ENCODE measurements around the gene HSD17B13.
"Not testable (repeated sequence)": the region's sequence is repeated elsewhere in the genome, so short reads cannot be mapped to it uniquely, and the experiment has no call there.

Gene HSD17B13

DNA sequence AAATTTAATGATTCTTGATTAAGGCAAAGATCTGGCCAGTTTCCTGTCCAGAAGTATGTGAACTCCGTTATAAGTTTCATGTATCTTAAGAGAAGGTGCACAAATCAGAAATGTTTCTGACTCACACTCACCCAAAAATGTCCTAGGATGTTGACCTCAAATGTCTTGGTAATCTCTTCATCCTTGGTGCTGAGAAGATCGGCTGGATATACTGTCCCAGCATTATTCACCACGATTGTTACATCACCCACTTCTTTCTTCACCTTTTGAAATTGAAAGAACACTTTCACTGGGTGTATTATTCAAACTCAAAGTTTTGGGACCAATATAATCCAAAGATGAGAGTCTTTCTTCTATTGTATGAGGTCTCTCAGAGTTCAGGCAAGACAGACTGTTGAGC, 5.7 kb downstream of the HSD17B13 start:
- no peak for DNase-seq (ENCODE audit: low spot score)

DNA sequence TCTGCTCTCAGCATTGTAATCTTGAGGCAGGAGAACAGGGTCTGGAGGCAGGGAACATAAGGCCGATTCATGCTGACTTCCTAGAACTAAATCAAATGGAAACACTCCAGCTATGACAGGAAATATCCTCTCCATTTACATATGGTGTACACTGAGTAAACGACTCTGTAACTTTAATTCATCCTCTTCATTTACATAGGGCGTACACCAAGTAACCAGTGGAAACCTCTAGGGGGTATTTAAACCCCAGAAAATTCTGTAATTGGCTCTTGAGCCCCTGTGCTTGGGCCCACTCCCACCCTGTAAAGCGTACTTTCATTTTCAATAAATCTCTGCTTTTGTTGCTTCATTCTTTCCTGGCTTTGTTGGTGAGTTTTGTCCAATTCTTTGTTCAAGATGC, 7.7 kb downstream of the HSD17B13 start:
- not testable (repeated sequence) for DNase-seq (ENCODE audit: low spot score)

DNA sequence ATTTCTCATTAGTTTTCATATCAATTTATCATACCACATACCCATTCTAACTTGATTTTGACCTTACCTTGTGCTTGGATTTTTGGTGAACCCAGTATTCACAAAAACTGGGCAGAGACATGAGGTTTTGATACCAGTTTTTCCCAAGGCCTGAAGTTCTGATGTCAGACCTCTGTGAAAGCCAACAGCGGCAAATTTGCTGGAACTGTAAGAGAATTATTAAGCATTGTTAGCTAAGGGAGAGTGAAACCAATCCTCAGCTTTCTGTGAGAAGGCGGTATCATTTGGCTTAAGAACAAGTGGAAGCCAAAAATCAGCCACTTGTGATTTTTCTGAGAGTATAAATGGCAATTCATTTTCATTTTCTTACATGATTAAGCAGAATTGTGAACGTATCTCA, 8.9 kb downstream of the HSD17B13 start:
- no peak for DNase-seq (ENCODE audit: low spot score)

DNA sequence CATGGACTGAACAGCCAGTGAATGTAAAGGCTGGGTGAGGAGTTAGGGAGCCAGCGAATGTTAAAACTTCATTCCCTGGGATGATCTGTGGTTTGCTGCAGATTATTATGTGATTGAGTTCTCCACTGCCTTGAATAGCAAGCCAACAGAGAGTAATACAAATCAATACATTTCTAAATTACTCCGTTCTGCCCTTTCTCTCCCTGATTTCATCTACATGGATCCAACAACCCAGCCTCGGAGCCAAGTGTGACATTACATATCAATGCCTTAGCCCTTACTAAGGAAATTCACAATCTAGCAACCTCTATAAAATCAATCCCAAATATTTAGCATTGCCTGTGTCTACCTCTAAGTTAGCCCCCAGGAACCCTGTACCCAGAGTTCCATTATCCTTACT, 11.0 kb downstream of the HSD17B13 start:
- DNase-seq (ENCODE audit: low spot score) = no peak

DNA sequence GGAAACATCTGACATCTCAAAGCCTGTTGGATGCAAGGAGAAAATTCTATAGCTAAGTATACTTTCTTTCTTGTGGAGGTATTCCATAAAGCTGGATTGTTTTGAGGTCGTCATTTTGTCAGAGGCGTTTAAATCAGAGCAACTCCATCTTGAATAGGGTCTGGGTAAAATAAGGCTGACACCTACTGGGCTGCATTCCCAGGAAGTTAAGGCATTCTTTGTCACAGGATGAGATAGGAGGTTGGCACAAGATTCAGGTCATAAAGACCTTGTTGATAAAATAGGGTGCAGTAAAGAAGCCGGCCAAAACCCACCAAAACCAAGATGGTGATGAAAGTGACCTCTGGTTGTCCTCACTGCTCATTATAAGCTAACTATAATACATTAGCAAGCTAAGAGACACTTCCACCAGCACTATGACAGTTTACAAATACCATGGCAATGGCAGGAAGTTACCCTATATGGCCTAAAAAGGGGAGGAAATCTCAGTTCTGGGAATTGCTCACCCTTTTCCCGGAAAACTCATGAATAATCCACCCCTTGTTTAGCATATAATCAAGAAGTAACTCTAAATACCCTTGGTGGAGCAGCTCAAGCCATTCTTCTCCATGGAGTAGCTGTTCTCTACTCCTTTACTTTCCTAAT, 11.9 kb downstream of the HSD17B13 start:
- DNase-seq (ENCODE audit: low spot score) = no peak

DNA sequence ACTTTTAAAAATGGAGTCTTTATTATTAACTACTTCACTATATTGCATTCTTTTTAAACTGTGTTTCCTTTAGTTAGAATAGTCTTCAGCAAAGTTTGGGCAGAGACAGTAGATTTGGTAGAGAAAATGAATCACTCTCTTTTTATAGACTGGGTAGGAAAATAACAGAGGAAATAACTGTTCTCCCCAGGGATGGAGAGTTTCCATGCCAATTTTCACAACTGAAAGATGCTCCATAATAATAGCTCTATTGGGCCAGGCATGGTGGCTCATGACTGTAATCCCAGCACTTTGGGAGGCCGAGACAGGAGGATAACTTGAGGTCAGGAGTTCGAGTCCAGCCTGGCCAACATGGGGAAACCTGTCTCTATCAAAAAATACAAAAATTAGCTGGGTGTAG, 13.1 kb downstream of the HSD17B13 start:
- no peak for DNase-seq (ENCODE audit: low spot score)

DNA sequence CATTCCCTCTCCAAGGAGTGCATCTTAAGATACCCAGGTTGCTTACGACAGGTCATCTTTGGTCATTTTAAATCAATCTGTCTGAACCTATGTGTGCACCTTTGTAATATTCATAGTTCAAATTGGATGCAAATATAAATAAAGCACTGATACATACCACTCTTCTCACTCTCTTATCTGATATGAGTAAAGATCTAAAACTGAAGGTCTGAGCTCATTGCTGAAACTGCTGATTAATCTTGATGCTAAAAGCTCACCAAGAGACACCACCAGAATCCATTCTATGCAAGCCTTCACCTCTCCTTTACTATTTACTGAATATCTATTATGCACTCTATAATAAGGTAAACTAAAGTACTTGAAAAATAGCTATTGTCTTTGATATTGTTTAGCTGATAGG, 16.6 kb downstream of the HSD17B13 start:
- no peak for DNase-seq (ENCODE audit: low spot score)

DNA sequence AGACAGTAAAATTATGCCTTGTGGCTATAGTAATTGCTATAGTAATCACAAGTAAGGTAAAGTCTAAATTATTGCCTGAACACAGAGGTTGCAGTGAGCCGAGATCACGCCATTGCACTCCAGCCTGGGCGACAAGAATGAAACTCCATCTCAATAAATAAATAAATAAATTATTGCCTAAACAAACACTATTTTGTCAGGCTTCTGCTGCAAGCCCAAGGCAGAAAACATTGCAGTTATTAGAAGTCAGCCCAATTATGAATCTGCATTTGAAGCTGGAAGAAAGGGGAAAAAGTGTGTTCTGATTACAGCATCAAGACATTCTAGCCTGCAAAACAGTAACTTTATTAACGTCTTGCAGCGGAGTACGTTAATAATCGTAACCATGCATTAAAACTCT, 17.1 kb downstream of the HSD17B13 start:
- no peak for DNase-seq (ENCODE audit: low spot score)

DNA sequence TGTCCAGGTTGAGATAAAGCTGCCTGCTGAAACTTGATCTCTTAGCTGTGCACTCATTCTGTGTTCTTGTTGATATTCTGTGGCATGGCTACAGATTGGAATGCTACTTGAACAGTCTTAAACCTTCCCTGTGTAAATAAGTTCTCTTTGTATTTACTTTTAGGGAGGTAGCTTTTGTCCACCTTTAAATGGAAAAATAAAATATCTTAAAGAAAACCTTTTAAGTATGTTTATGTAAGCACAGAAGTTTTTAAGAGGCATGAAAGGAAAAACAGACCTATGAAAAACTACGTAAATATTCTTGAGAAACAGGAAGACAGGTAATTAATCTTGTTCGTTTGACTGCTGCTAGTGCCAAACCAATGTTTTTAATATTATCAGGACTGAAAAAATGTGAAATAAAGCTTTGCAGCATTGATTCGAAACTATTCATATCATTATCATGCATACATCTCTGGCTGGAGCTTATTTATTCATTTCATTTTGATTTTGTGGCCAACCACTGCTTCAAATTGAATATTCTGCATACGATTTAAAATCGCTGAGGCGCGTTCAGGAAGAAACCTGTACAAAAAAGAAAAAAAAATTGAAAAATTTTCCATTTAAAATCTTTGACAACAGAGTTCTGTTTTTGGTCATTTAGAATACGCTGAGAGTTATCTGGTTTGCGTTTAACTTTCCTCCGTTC, 17.8 kb downstream of the HSD17B13 start:
- no peak for DNase-seq (ENCODE audit: low spot score)

DNA sequence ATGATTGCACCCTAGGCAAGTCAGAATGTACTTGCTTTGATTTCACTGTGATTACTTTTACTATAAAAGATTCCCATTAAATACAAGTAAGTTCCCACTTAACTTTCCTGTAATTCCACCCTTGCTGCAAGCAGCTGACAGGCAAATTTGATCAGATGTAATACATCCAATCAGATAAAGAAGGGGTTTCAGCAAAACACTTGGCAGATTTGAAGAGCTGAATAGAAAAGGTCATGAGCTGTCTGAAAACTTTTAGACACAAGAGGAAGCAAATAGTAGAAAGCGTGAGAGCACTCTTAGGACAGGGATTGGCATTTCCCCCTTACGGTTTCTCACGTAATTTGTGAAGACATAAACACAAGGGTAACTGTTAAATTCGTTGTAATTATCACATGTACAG, 22.8 kb downstream of the HSD17B13 start:
- DNase-seq (ENCODE audit: low spot score) = no peak

DNA sequence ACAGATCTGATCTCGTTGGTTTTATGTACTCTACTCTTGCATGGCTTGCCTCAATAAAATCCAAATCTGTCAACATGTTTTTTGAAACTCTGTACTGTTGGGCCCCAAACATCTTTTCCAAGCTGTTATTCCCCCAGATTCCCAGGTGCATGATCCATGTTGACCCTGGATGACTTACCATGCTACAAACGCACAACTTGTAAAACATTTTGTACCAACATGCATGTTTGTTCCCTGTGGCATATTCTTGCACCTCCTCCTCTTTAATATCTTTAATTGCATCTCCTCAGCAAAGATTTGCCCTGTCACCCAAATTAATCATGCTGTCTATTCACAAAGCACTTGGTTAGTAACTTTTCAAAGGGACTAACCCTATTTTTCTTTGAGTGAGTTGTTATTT, 24.3 kb downstream of the HSD17B13 start:
- no peak for DNase-seq (ENCODE audit: low spot score)

DNA sequence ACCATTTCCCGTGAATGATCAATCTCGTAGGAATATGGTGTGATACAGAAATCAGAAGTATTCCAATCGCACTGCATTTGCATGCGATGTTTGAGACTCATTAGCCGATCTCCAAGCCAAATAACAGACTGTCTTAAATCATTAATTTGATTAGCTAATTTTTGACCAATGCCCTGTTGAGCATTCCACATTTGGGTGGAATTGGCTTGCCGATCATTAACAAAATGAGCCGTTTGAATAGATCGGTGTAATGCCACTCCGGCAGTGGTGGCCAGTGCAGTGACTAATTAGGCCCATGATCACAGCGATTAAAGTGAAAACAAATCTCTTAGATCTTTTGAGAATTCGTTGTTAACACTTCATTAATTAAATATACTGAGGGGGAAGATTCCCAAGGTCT, 27.8 kb downstream of the HSD17B13 start:
- not testable (repeated sequence) for DNase-seq (ENCODE audit: low spot score)

DNA sequence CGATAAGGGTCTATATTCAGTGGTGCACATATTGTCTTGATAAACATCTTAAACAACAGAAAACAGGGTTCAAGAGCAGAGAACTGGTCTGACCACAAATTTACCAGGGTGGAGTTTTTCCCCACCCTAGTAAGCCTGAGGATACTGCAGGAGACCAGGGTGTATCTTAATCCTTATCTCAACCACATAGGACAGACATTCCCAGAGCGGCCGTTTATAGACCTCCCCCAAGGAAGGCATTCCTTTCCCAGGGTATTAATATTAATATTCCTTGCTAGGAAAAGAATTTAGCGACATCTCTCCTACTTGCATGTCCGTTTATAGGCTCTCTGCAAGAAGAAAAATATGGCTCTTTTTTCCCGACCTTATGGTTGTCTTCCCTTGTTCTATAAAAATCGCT, 28.8 kb downstream of the HSD17B13 start:
- not testable (repeated sequence) for DNase-seq (ENCODE audit: low spot score)

DNA sequence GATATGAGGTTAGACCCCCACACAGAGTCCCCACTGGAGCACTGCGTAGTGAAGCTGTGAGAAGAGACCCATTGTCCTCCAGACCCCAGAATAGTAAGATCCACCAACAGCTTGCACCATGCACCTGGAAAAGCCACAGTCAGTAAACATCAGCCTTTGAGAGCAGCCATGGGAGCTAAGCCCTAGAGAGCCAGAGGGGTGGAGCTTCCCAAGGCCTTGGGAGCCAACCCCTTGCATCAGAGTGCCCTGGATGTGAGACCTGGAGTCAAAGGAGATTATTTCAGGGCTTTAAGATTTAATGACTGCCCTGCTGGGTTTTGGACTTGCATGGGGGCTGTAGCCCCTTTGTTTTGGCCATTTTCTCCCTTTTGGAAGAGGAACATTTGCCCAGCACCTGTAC, 35.7 kb downstream of the HSD17B13 start:
- no peak for DNase-seq (ENCODE audit: low spot score)

DNA sequence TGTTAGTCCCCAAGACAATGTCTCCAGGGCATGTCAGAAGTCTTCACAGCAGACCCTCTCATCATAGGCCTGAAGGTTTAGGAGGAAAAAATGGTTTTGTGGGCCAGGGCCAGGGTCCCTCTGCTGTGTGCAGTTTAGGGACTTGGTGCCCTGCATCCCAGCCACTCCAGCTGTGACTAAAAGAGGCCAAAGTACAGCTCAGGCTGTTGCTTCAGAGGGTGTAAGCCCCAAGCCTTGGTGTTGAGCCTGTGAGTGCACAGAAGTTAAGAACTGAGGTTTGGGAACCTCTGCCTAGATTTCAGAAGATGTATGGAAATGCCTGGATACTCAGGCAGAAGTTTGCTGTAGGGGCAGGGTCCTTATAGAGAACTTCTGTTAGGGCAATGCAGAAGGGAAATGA, 38.4 kb downstream of the HSD17B13 start:
- not testable (repeated sequence) for DNase-seq (ENCODE audit: low spot score)

DNA sequence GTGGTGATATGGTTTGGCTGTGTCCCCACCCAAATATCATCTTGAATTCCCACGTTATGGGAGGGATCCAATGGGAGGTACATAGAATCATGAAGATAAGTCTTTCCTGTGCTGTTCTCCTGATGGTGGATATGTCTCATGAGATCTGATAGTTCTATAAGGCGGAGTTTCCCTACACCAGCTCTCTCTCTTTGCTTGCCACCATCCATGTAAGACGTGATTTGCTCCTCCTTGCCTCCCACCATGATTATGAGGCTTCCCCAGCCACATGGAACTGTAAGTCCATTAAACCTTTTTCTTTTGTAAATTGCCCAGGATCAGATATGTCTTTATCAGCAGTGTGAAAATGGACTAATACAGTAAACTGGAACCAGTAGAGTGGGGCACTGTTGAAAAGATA, 39.5 kb downstream of the HSD17B13 start:
- DNase-seq (ENCODE audit: low spot score) = no peak

DNA sequence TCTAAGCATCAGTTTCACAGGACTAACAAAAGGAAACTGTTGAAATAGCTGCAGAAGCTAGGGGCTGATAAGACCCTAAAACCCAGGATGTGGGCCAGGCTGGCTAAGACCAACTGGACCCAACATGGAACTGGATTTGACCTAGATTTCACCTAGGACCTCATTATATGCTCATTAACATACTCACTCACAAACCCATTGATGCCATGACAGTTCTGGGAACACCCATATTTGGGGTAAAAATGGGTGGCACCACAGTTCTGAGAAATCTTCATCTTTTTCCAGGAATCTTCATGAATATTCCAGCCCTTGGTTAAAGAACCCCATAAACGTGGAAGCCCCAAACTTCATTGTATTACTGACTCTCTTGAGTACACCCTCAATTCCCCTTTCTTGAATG, 41.1 kb downstream of the HSD17B13 start:
- DNase-seq (ENCODE audit: low spot score) = no peak

DNA sequence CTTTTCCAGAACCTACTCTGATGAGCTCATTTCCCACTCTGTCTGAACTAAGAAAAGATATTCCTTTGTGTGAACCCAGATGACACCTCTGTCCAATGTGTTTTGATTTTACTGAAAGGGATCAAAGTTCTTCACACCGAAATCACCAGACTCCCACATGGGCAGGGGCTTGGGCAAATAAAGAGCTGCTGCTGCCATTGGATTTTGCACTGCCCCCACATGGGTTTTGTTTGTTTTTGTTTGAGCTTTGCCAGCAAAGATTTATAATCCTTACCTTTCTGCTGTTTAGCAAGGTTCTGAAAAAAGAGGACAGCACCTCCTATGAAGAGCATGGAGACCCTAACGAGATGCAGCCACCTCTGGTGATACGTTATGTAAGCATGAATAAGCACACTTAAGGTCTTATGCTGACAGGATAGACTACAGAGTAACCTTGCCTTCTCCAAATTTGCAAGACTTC, 44.3 kb downstream of the HSD17B13 start:
- no peak for DNase-seq (ENCODE audit: low spot score)

DNA sequence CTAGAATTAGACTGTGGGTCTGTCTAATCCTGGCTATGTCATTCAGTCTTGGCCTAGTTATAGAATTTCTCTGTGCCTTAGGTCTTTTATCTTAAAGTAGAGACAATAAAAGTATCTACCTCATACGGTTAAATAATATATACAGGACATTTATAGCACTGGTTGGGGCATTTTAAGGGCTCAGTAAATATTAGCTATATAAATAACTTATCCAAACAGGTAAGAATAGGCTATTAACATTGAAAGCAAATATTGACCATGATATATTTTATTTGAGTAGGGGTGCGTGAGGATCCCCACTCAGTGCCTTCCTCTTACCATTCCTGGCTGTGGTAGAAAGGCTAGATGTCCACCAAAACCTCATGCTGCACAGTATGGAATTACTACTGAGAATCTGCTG, 47.4 kb downstream of the HSD17B13 start:
- DNase-seq (ENCODE audit: low spot score) = no peak

DNA sequence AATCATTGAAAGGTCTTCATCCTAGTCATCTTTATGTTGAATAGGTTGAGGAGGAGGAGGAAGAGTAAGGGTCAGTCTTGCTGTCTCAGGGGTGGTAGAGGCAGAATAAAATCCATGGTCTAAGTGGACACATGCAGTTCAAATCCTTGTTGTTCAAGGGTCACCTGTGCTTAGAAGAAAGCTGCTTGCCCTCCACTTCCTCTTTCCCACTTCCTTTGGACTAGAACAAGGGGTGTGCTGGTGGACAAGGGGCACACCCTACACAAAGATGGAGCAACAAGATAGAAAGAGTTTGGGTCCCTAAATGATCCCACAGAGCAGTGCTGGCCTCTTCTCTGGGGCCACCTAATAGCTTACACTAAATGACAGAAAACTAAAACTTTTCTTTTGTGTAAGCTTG, 47.9 kb downstream of the HSD17B13 start:
- no peak for DNase-seq (ENCODE audit: low spot score)

DNA sequence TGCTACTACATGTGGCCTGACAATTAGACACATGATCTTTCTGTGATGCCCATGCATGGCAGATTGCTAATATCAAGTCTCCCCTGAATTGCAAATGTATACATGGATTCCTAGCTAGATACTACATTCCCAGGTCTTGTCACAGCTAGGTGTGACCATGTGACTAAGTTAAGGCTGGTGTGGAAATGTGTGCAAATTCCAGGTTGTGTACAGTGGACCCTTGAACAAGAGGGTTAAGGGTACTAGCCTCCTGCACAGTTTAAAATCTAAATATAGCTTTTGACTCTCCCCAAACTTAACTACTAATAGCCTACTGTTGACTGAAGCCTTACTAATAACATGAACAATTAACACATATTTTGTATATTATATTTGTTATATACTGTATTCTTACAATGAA, 48.4 kb downstream of the HSD17B13 start:
- DNase-seq (ENCODE audit: low spot score) = no peak

DNA sequence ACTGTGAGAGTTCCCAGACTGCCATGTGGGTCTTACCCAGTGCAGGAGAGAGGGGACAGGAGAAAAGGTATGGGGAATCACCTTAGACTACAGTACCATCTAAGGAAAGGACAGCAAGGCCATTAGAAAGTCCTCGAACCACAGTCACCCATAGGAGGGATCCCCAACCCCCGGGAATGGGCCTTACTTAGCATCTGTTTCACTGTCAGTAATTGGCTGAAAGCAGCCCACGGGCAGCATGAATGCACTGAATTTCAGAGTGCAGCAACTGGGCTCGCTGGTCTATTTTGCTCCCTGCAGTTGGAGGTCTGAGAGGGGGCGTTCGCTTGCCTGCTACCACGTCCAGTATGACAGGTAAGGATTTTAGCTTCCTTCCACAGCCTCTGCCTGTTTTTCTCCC, 51.9 kb downstream of the HSD17B13 start:
- no peak for DNase-seq (ENCODE audit: low spot score)

DNA sequence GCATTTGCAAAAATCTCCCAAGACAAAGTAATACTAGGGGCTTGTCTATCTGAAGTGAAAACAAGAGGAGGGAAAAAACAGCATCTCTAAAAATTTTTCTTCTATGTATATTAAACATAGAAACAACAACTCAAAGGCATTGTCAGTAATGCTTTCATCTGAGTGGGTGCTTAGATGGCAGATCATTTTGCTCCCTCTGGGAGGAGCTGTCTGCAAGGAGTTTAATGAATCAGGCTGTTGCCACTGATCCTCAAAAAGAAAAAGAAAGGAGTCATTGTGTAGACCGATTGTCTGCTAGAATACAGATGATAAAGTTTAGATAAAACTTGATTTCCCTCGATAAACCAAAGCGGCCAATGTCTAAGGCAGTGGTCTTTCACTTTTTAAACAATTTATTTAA, 52.5 kb downstream of the HSD17B13 start:
- DNase-seq (ENCODE audit: low spot score) = peak; percentile 36

DNA sequence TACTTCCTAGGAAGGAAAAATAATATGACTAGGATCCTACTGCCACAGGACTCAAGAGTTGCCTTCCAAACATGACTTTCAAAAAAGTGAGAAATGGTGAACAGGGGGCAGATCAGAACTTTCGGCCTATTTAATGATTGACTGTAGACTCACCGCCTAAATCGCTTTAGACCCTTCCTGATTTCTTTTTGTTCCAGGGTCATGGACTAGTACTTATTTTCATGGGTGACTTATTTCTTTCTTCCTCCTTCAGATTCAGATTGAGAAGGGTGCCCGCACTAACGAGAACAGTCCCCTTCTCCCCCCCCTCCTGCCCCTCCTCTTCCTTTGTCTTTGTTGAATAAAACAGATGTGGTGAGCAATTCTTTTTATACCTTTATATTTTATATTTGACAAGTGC, 54.3 kb downstream of the HSD17B13 start:
- no peak for DNase-seq (ENCODE audit: low spot score)
